IMR-90 (cell line): ENCODE data around the gene LFNG. TPM values are rescaled to one million over a fixed set of nuclear protein-coding genes. Genes with fewer than 3 reads are reported as not detected.

Experiments used
- ATAC-seq: fragments of 200-7000 bp; cut with Tn5 transposase; 2 replicates; pipeline ENCODE4 v1.9.1; 2020; ENCODE audit warnings: low read depth, mild to moderate bottlenecking, moderate library complexity
- BruUV-seq: library from RNA; stranded (reverse); fragments of 400-500 nt; replicated peaks from 2 replicates; lab custom pipeline; 2021; lab: Mats Ljungman, UMichigan
- CTCF ChIA-PET: fragments of 300-600 bp; formaldehyde crosslinking; extraction: SDS; loops from one replicate; lab custom pipeline; 2021; ENCODE audit warnings: antibody characterized with exemption; lab: Yijun Ruan, JAX
- POLR2A ChIA-PET: fragments of 300-600 bp; sonication (Branson Sonifier 250); formaldehyde crosslinking; loops from one replicate; lab custom pipeline; 2022; ENCODE audit warnings: antibody characterized with exemption; ENCODE audit not compliant: unreplicated experiment; lab: Charles Lee
- DNase-seq: peaks from one replicate; pipeline ENCODE4 v3.0.0; 2013
- H2AFZ ChIP-seq: replicated peaks from 2 replicates; pipeline ENCODE3; 2013; ENCODE audit warnings: low read length, mild to moderate bottlenecking; ENCODE audit not compliant: poor library complexity
- H2AK5ac ChIP-seq: 2 replicates; pipeline ENCODE4 v1.6.1; 2013; ENCODE audit warnings: low read depth, low read length, inconsistent platforms
- H2AK9ac ChIP-seq: replicated peaks from 2 replicates; pipeline ENCODE3; 2013; ENCODE audit warnings: mild to moderate bottlenecking, low read depth, low read length, moderate library complexity; ENCODE audit not compliant: poor library complexity
- H2BK120ac ChIP-seq: 2 replicates; pipeline ENCODE4 v1.6.1; 2013; ENCODE audit warnings: low read depth, low read length, inconsistent platforms
- H2BK15ac ChIP-seq: 3 replicates; pipeline ENCODE4 v1.6.1; 2013; ENCODE audit warnings: low read depth, low read length, inconsistent platforms
- H2BK20ac ChIP-seq: 2 replicates; pipeline ENCODE4 v1.6.1; 2013; ENCODE audit warnings: low read depth, mild to moderate bottlenecking, inconsistent platforms, low read length, moderate library complexity
- H2BK5ac ChIP-seq: 2 replicates; pipeline ENCODE4 v1.6.1; 2013; ENCODE audit warnings: mild to moderate bottlenecking, low read depth, low read length, inconsistent platforms; ENCODE audit not compliant: poor library complexity, severe bottlenecking
- H3K14ac ChIP-seq: replicated peaks from 2 replicates; pipeline ENCODE4 v1.6.1; 2013; ENCODE audit warnings: low read depth, low read length, inconsistent platforms
- H3K18ac ChIP-seq: 2 replicates; pipeline ENCODE4 v1.6.1; 2013; ENCODE audit warnings: low read depth, low read length, control low read depth
- H3K23ac ChIP-seq: 2 replicates; pipeline ENCODE4 v1.6.1; 2013; ENCODE audit warnings: low read depth, low read length, inconsistent platforms
- H3K27ac ChIP-seq: 2 replicates; pipeline ENCODE4 v1.5.1; 2013; ENCODE audit warnings: mild to moderate bottlenecking, control low read depth, low read length; ENCODE audit not compliant: insufficient read depth
- H3K27me3 ChIP-seq: 2 replicates; pipeline ENCODE4 v1.6.1; 2013; ENCODE audit warnings: low read length; ENCODE audit not compliant: control insufficient read depth, insufficient read depth
- H3K36me3 ChIP-seq: 2 replicates; pipeline ENCODE4 v1.6.1; 2013; ENCODE audit warnings: low read length, mixed read lengths; ENCODE audit not compliant: control insufficient read depth, insufficient read depth
- H3K4ac ChIP-seq: 2 replicates; pipeline ENCODE4 v1.6.1; 2013; ENCODE audit warnings: low read depth, low read length, inconsistent platforms
- H3K4me1 ChIP-seq: 2 replicates; pipeline ENCODE4 v1.6.1; 2013; ENCODE audit warnings: low read length, mixed read lengths; ENCODE audit not compliant: control insufficient read depth, insufficient read depth
- H3K4me2 ChIP-seq: 2 replicates; pipeline ENCODE4 v1.6.1; 2013; ENCODE audit warnings: low read depth, mild to moderate bottlenecking, control low read depth, low read length, moderate library complexity
- H3K4me3 ChIP-seq: 2 replicates; pipeline ENCODE4 v1.5.1; 2013; ENCODE audit warnings: low read depth, mild to moderate bottlenecking, control low read depth, low read length, moderate library complexity; ENCODE audit not compliant: insufficient read depth
- H3K56ac ChIP-seq: 2 replicates; pipeline ENCODE4 v1.6.1; 2013; ENCODE audit warnings: low read length, inconsistent platforms; ENCODE audit not compliant: insufficient read depth; ENCODE audit errors: extremely low read depth
- H3K79me1 ChIP-seq, 2 experiments: 2 replicates each; pipeline ENCODE4 v1.6.1; 2013; ENCODE audit warnings: low read length in 2 of 2, inconsistent platforms in 1 of 2, low read depth in 1 of 2
- H3K9ac ChIP-seq: 2 replicates; pipeline ENCODE4 v1.6.1; 2013; ENCODE audit warnings: low read depth, low read length, control low read depth
- H3K9me1 ChIP-seq: 2 replicates; pipeline ENCODE4 v1.6.1; 2013; ENCODE audit warnings: low read length, inconsistent platforms; ENCODE audit not compliant: insufficient read depth
- H3K9me3 ChIP-seq: 2 replicates; pipeline ENCODE4 v1.6.1; 2013; ENCODE audit warnings: low read length; ENCODE audit not compliant: control insufficient read depth, insufficient read depth
- H4K20me1 ChIP-seq: 2 replicates; pipeline ENCODE4 v1.6.1; 2013; ENCODE audit warnings: low read length, inconsistent platforms; ENCODE audit not compliant: insufficient read depth
- H4K5ac ChIP-seq: 2 replicates; pipeline ENCODE4 v1.6.1; 2013; ENCODE audit warnings: mild to moderate bottlenecking, low read depth, low read length, control low read depth
- H4K8ac ChIP-seq, 2 experiments: 2 replicates each; pipeline ENCODE4 v1.6.1; 2013; ENCODE audit warnings: low read depth in 2 of 2, low read length in 2 of 2, control low read depth in 1 of 2, inconsistent platforms in 1 of 2
- H4K91ac ChIP-seq: 2 replicates; pipeline ENCODE4 v1.6.1; 2013; ENCODE audit warnings: low read depth, low read length, inconsistent platforms; ENCODE audit not compliant: insufficient read depth
- CEBPB ChIP-seq: IDR thresholded peaks from 2 replicates; pipeline ENCODE4 v1.6.1; 2012; ENCODE audit warnings: low read depth, low read length, improper control_type of control experiment
- WGBS, 2 experiments: methylation state at CpG; one replicate each; pipeline versions ENCODE4 v1.1.5 to v1.1.7; 2013; ENCODE audit warnings: missing lambda C conversion rate in 2 of 2; ENCODE audit not compliant: insufficient read length in 1 of 2; ENCODE audit errors: extremely low coverage in 2 of 2; 5-methylcytosine and 5-hydroxymethylcytosine counted together
- dilution Hi-C: fragments of 300-500 bp; cut with HindIII; formaldehyde crosslinking; loops from one replicate; pipeline ENCODE4 v1.14.3; 2018; ENCODE audit warnings: low sequenced_read_pairs; ENCODE audit not compliant: unreplicated experiment
- in situ Hi-C: fragments of 300-500 bp; cut with MboI; formaldehyde crosslinking; loops from 3 replicates; pipeline ENCODE4 v1.14.3; 2019; ENCODE audit warnings: low sequenced_read_pairs, inconsistent platforms, mixed read lengths
- intact Hi-C: fragments of 100-400 bp; cut with micrococcal nuclease; formaldehyde crosslinking; loops from 2 replicates; pipeline ENCODE4 v1.10.0; 2022
- polyA plus RNA-seq, 3 experiments: library from polyadenylated mRNA; depleted of rRNA; stranded (reverse); fragments of >200 nt; gene quantifications; 2 replicates each; pipeline ENCODE4 v1.2.3, GENCODE V29; 2012; ENCODE audit warnings: low replicate concordance in 1 of 3
- total RNA-seq: library from RNA; depleted of rRNA; stranded (reverse); fragments of >200 nt; gene quantifications from 2 replicates; pipeline ENCODE4 v1.2.3, GENCODE V29; 2012
- TF ChIP-seq, protein P1 (sequence below): fragments of 150-350 bp; IDR thresholded peaks from 2 replicates; pipeline ENCODE4 v1.6.1; 2017; ENCODE audit warnings: mild to moderate bottlenecking, antibody characterized with exemption, low read length, low read depth

The LFNG gene
- total and polyA plus RNA-seq, 2 of the 4 experiments (the other 2 are of a cell fraction): 1.8 to 5.1 TPM

DNA sequence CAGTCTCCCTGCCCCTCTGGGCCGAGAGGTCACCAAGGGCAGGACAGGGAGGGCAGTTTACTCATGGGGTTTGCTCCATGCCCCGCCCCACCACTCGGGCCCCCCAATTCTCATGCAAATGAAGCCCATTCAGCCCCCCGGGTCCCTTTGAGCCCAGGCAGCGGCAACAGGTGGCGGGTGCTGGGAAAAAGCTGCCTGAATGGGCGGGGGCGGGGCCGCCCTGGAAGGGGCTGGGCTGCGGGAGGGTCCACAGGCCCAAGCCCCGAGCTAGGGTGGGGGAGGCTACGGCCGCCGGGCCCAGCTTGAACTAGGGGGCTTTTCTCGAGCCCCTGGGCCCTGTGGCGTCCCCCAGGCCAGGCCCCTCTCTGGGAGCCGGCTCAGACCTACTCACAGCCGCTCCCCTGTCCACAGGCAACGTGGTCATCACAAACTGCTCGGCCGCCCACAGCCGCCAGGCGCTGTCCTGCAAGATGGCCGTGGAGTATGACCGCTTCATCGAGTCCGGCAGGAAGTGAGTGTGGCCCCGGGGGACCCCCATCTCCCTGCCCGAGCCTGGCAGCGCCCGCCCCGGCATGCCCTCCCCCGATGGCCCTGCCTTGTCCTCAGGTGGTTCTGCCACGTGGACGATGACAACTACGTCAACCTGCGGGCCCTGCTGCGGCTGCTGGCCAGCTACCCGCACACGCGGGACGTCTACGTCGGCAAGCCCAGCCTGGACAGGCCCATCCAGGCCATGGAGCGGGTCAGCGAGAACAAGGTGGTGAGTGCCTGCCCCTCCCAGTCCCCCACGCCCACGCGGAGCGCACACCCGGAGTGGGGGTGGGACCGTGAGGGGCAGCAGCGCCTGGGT lies 5.5 kb downstream of the LFNG start (continued):
- TF ChIP-seq CEBPB: no peak

DNA sequence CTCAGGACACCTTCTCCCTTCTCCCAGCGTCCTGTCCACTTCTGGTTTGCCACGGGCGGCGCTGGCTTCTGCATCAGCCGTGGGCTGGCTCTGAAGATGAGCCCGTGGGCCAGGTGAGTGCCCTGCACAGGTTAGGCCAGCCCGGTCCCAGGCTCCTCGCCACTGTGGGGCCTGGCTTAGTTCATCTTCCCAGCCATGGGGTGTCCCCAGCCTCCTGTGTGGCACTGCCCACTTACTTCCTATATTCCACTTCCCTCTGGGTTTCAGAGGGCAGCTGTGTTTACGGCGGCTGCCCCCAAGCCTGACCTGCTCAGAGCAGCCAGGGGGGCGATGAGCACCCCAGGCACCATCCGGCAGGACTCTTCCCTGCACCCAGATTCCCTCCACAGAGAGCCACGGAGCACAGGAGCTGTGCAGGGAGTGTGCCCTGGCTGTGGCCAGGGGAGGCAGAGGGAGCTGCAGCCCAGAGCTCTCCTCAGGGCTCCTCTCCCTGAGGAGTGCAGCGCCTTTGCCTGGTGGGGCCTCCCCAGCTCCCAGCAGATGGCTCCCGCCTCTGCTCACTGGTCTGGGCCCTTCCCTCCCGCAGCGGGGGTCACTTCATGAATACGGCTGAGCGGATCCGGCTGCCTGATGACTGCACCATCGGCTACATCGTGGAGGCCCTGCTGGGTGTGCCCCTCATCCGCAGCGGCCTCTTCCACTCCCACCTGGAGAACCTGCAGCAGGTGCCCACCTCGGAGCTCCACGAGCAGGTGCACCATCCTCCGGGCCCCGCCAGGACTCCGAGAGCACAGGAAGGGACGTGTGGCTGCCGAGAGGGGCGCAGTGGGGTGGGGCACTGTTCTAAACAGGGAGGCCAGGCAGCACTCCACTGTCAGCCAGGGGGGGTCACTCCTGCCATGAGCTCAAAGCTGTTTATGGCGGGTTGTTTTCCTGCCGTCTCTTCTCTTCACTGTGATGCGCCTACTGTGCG lies 6.4 kb downstream of the LFNG start:
- Histone ChIP-seq H4K5ac (no peak overlapping the region), H3K4me1 (peaks cover 36% of the 10 kb centered on the region), H3K4me3 (no peak overlapping the region), H3K23ac (no peak overlapping the region), H3K4ac (no peak overlapping the region), H3K79me1 (peaks cover 0 to 6% of the 10 kb centered on the region in 2 experiments; a peak in 1 of 4 replicates), H2BK15ac (no peak overlapping the region), H3K14ac (no peak overlapping the region), H3K9me1 (no peaks in the 10 kb centered on the region), H3K56ac (no peak overlapping the region), H4K91ac (no peak overlapping the region), H4K20me1 (no peaks in the 10 kb centered on the region), H2AK5ac (0 out of 2 replicates have a peak overlapping the region, but pooled peaks have one; percentile 5), H2BK20ac (no peak overlapping the region), H3K9me3 (no peaks in the 10 kb centered on the region), H3K27me3 (no peaks in the 10 kb centered on the region), H3K36me3 (no peaks in the 10 kb centered on the region), H3K18ac (no peak overlapping the region), H2BK5ac (no peak overlapping the region), H2BK120ac (no peak overlapping the region), H2AK9ac (no peak overlapping the region), H3K27ac (no peak overlapping the region), H4K8ac (no peak overlapping the region), H2AFZ (no peak overlapping the region), H3K9ac (no peak overlapping the region), H3K4me2 (no peak overlapping the region)
- in situ Hi-C loops (no loop called here), intact Hi-C loops (no loop called here), dilution Hi-C loops (no loop called here)
- ChIA-PET CTCF (no interaction called here), POLR2A (no interaction called here)
- no TSS peak for BruUV-seq
- TF ChIP-seq, protein P1, sequence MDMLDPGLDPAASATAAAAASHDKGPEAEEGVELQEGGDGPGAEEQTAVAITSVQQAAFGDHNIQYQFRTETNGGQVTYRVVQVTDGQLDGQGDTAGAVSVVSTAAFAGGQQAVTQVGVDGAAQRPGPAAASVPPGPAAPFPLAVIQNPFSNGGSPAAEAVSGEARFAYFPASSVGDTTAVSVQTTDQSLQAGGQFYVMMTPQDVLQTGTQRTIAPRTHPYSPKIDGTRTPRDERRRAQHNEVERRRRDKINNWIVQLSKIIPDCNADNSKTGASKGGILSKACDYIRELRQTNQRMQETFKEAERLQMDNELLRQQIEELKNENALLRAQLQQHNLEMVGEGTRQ: no peak
- no peak for TF ChIP-seq CEBPB
- WGBS, 2 experiments: 85% methylated on average over 22 of the region's 36 CpGs; no CpG with 5 or more reads in 1 of the 2 experiments
- no peak for ATAC-seq
- DNase-seq: no peak
